ENCODE results near the gene FBXO31.

DNA sequence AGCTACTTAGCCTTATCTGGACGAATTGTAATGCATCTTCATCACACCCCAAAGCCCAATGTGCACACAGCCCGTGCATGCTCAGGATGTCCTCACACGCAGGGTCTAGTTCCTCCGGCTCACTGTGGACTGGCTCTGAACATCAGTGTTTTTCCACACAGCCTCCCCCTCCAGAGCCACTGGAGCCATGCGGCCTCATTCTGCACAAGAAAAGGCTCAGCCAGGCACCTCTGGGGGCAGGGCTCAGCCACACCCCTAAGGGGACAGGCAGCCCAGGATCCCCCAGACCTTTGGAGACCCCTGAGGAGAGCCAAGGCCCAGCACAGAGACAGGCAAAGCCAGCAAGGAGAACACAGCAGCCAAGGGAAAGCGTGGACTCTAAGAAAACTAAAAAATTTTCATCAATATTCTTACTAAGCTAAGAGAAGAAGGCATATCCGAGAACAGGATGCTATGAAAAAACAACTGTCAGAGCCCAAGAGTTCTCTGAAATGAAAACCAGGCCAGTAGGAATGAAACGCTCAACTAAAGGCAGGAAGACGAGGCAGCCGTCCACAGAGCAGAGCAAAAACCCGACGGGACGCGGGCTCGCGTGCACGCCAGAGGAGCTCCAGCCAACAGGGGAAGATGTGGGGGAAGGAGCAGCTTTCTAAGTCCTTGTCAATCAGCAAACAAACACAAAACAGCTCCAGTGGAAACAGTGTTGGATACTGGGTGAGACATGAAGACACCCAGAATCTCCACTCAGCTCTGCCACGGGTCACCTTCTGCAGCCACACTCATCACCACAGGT, 43.0 kb upstream of the FBXO31 start:
- TF ChIP-seq CTCF (tag by site-specific recombination; IDR thresholded peaks at IDR 0.05) (no peak), PRDM1 (tag by site-specific recombination; IDR thresholded peaks at IDR 0.05) (no peak), ZNF121 (tag by site-specific recombination; IDR thresholded peaks at IDR 0.05) (no peak), ZBTB1 (tag by site-specific recombination; IDR thresholded peaks at IDR 0.05) (no peak), ZNF747 (tag by site-specific recombination; IDR thresholded peaks at IDR 0.05) (no peak), ATF2 (tag by site-specific recombination; IDR thresholded peaks at IDR 0.05; ENCODE audit: low read depth) (no peak), ZNF10 (tag by site-specific recombination; IDR thresholded peaks at IDR 0.05) (no peak), HOXA7 (CRISPR knock-in tag; IDR thresholded peaks at IDR 0.05; ENCODE audit: borderline replicate concordance) (no peak), MEIS1 (CRISPR knock-in tag; IDR thresholded peaks at IDR 0.05; ENCODE audit: borderline replicate concordance) (no peak)
- TF ChIP-seq, protein P1, sequence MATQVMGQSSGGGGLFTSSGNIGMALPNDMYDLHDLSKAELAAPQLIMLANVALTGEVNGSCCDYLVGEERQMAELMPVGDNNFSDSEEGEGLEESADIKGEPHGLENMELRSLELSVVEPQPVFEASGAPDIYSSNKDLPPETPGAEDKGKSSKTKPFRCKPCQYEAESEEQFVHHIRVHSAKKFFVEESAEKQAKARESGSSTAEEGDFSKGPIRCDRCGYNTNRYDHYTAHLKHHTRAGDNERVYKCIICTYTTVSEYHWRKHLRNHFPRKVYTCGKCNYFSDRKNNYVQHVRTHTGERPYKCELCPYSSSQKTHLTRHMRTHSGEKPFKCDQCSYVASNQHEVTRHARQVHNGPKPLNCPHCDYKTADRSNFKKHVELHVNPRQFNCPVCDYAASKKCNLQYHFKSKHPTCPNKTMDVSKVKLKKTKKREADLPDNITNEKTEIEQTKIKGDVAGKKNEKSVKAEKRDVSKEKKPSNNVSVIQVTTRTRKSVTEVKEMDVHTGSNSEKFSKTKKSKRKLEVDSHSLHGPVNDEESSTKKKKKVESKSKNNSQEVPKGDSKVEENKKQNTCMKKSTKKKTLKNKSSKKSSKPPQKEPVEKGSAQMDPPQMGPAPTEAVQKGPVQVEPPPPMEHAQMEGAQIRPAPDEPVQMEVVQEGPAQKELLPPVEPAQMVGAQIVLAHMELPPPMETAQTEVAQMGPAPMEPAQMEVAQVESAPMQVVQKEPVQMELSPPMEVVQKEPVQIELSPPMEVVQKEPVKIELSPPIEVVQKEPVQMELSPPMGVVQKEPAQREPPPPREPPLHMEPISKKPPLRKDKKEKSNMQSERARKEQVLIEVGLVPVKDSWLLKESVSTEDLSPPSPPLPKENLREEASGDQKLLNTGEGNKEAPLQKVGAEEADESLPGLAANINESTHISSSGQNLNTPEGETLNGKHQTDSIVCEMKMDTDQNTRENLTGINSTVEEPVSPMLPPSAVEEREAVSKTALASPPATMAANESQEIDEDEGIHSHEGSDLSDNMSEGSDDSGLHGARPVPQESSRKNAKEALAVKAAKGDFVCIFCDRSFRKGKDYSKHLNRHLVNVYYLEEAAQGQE (tag by site-specific recombination; IDR thresholded peaks at IDR 0.05) = no peak

Measured in HEK293 (cell line).